ENCODE measurements around the gene CABLES2. TPM values are rescaled to one million over a fixed set of nuclear protein-coding genes. Genes with fewer than 3 reads are reported as not detected.

CABLES2 gene
- total RNA-seq, 4 donors from 2014 or later: 0.29 to 10.6 (median 2.6) TPM

GRCh38 chr20:62378215-62378614 lies 28.9 kb downstream of the CABLES2 start:
- Histone ChIP-seq H3K36me3 (no peaks in the 10 kb centered on the region), H3K27ac (no peak overlapping the region), H3K4me1 (peaks cover 0 to 12% of the 10 kb centered on the region in 2 donors), H3K9me3 (no peaks in the 10 kb centered on the region), H3K4me3 (no peak overlapping the region), H3K27me3 (no peaks in the 10 kb centered on the region)
- DNase-seq: no peak
- TF ChIP-seq POLR2A (IDR thresholded peaks at IDR 0.05): no peak
- TF ChIP-seq CTCF (IDR thresholded peaks at IDR 0.05): no peak
- intact Hi-C loops (cut with DNase I; ENCODE audit: low total_unique reads): loop anchor here (5.0 kb wide), 1 partner anchor 76 kb away; the partner anchor contains the start of gene ADRM1

GRCh38 chr20:62377615-62378178 lies 29.4 kb downstream of the CABLES2 start:
- no peaks in the 10 kb centered on the region for H3K36me3 ChIP-seq
- no peaks in the 10 kb centered on the region for H3K27me3 ChIP-seq
- H3K4me1 ChIP-seq: peaks cover 0 to 12% of the 10 kb centered on the region in 2 donors
- no peak for DNase-seq
- H3K27ac ChIP-seq: no peak overlapping the region
- no peak for TF ChIP-seq CTCF (IDR thresholded peaks at IDR 0.05)
- TF ChIP-seq POLR2A (IDR thresholded peaks at IDR 0.05): no peak
- H3K4me3 ChIP-seq: no peak overlapping the region
- intact Hi-C loops (cut with DNase I; ENCODE audit: low total_unique reads): loop anchor here (5.0 kb wide), 1 partner anchor 75 kb away; the partner anchor contains the start of gene ADRM1
- H3K9me3 ChIP-seq: no peaks in the 10 kb centered on the region

- intact Hi-C loops (cut with DNase I; ENCODE audit: low total_unique reads): loop anchor here (5.0 kb wide), 1 partner anchor 75 kb away; the partner anchor contains the start of gene ADRM1
- H3K27me3 ChIP-seq: no peaks in the 10 kb centered on the region
Observed at GRCh38 chr20:62377064-62377461, 30.0 kb downstream of the CABLES2 start.

GRCh38 chr20:62376112-62377063 lies 30.7 kb downstream of the CABLES2 start:
- peak; percentile 52 to 55 for DNase-seq
- Histone ChIP-seq H3K27me3 (no peaks in the 10 kb centered on the region), H3K36me3 (no peaks in the 10 kb centered on the region), H3K27ac (peak overlapping the region; percentile 51 to 71), H3K4me1 (peaks cover 0 to 12% of the 10 kb centered on the region in 2 donors), H3K4me3 (no peak overlapping the region), H3K9me3 (no peaks in the 10 kb centered on the region)
- TF ChIP-seq CTCF (IDR thresholded peaks at IDR 0.05) (peak; percentile 44 to 75 (median 70)), POLR2A (IDR thresholded peaks at IDR 0.05) (no peak)
- intact Hi-C loops (cut with DNase I; ENCODE audit: low total_unique reads): loop anchor here (5.0 kb wide), 1 partner anchor 74 kb away; the partner anchor contains the start of gene ADRM1

More at GRCh38 chr20:62377064-62377461, 30.0 kb downstream of the CABLES2 start:
- H3K9me3 ChIP-seq: no peaks in the 10 kb centered on the region
- no peaks in the 10 kb centered on the region for H3K36me3 ChIP-seq
- peak overlapping the region; percentile 51 to 71 for H3K27ac ChIP-seq
- TF ChIP-seq CTCF (IDR thresholded peaks at IDR 0.05) (no peak), POLR2A (IDR thresholded peaks at IDR 0.05) (no peak)
- DNase-seq: no peak
- no peak overlapping the region for H3K4me3 ChIP-seq
- H3K4me1 ChIP-seq: peaks cover 0 to 12% of the 10 kb centered on the region in 2 donors

All from uterus (tissue), 4 donors.